Stimulated activated naive B cell treated with anti-CD40 and anti-IgM and Interleukin-4, amounts not matched to agents 10 μg/mL and 1 μg/mL and 100 μg/mL, for 72 hours (primary cell): ENCODE data around the gene KMT2A.
"Not testable (repeated sequence)": the region's sequence is repeated elsewhere in the genome, so short reads cannot be mapped to it uniquely, and the experiment has no call there.

Source experiments
- ATAC-seq, 2 donors: fragments of 150-1000 bp; cut with Tn5 transposase; replicated peaks; 2 replicates each; pipeline ENCODE4 v1.10.0; 2021; ENCODE audit warnings: moderate library complexity in 1 of 2
- DNase-seq: peaks from one replicate; pipeline ENCODE4 v3.0.0; 2021
- H3K27ac Mint-ChIP-seq: one replicate; pipeline ENCODE4 v1.8.0; 2022; ENCODE audit warnings: mild to moderate bottlenecking, mixed read lengths
- H3K27me3 Mint-ChIP-seq, 2 donors: one replicate each; pipeline ENCODE4 v1.8.0; 2022; ENCODE audit warnings: mixed read lengths in 2 of 2
- H3K36me3 Mint-ChIP-seq, 2 donors: one replicate each; pipeline ENCODE4 v1.8.0; 2022; ENCODE audit warnings: mixed read lengths in 2 of 2, mild to moderate bottlenecking in 1 of 2
- H3K4me1 Mint-ChIP-seq, 2 donors: one replicate each; pipeline ENCODE4 v1.8.0; 2022; ENCODE audit warnings: mixed read lengths in 2 of 2, mild to moderate bottlenecking in 1 of 2
- H3K4me3 Mint-ChIP-seq, 2 donors: one replicate each; pipeline ENCODE4 v1.8.0; 2022; ENCODE audit warnings: mild to moderate bottlenecking in 2 of 2, mixed read lengths in 2 of 2, moderate library complexity in 1 of 2
- H3K9me3 Mint-ChIP-seq, 2 donors: one replicate each; pipeline ENCODE4 v1.8.0; 2022; ENCODE audit warnings: mixed read lengths in 2 of 2, mild to moderate bottlenecking in 1 of 2

The KMT2A gene

GRCh38 chr11:118544647-118545010, 108.3 kb downstream of the KMT2A start:
- H3K27me3 Mint-ChIP-seq: no peaks in the 10 kb centered on the region
- DNase-seq (no peak), ATAC-seq (no peak)
- no peaks in the 10 kb centered on the region for H3K4me1 Mint-ChIP-seq
- no peak overlapping the region for H3K27ac Mint-ChIP-seq
- peaks cover 27 to 31% of the 10 kb centered on the region in 2 donors for H3K36me3 Mint-ChIP-seq
- no peak overlapping the region for H3K4me3 Mint-ChIP-seq
- no peaks in the 10 kb centered on the region for H3K9me3 Mint-ChIP-seq

GRCh38 chr11:118545533-118545932, 109.2 kb downstream of the KMT2A start:
- no peak overlapping the region for H3K27ac Mint-ChIP-seq
- no peak overlapping the region for H3K4me3 Mint-ChIP-seq
- H3K27me3 Mint-ChIP-seq: no peaks in the 10 kb centered on the region
- H3K9me3 Mint-ChIP-seq: no peaks in the 10 kb centered on the region
- DNase-seq: no peak
- H3K36me3 Mint-ChIP-seq: peaks cover 25 to 29% of the 10 kb centered on the region in 2 donors
- no peak for ATAC-seq
- no peaks in the 10 kb centered on the region for H3K4me1 Mint-ChIP-seq

- no peak for DNase-seq
- H3K4me3 Mint-ChIP-seq: no peak overlapping the region
- no peak for ATAC-seq
- no peaks in the 10 kb centered on the region for H3K9me3 Mint-ChIP-seq
- H3K36me3 Mint-ChIP-seq: peaks cover 30 to 33% of the 10 kb centered on the region in 2 donors
- H3K27ac Mint-ChIP-seq: peak overlapping the region; percentile 14
- H3K27me3 Mint-ChIP-seq: no peaks in the 10 kb centered on the region
- no peaks in the 10 kb centered on the region for H3K4me1 Mint-ChIP-seq
Observed at GRCh38 chr11:118547132-118547531, 110.8 kb downstream of the KMT2A start.

GRCh38 chr11:118552341-118552740, 116.0 kb downstream of the KMT2A start:
- no peaks in the 10 kb centered on the region for H3K4me1 Mint-ChIP-seq
- H3K9me3 Mint-ChIP-seq: no peaks in the 10 kb centered on the region
- H3K27ac Mint-ChIP-seq: no peak overlapping the region
- ATAC-seq: no peak
- no peaks in the 10 kb centered on the region for H3K27me3 Mint-ChIP-seq
- DNase-seq: no peak
- peaks cover 42 to 43% of the 10 kb centered on the region in 2 donors for H3K36me3 Mint-ChIP-seq
- no peak overlapping the region for H3K4me3 Mint-ChIP-seq

GRCh38 chr11:118560806-118561205, 124.5 kb downstream of the KMT2A start:
- no peak for DNase-seq

GRCh38 chr11:118565051-118565450, 128.8 kb downstream of the KMT2A start:
- H3K27me3 Mint-ChIP-seq: no peaks in the 10 kb centered on the region
- H3K36me3 Mint-ChIP-seq: peaks cover 8 to 18% of the 10 kb centered on the region in 2 donors
- peaks cover 13 to 23% of the 10 kb centered on the region in 2 donors for H3K4me1 Mint-ChIP-seq
- DNase-seq (no peak), ATAC-seq (no peak)
- H3K9me3 Mint-ChIP-seq: no peaks in the 10 kb centered on the region
- peak overlapping the region; percentile 93 to 96 for H3K4me3 Mint-ChIP-seq
- H3K27ac Mint-ChIP-seq: peak overlapping the region; percentile 81

More at GRCh38 chr11:118560806-118561205, 124.5 kb downstream of the KMT2A start:
- Mint-ChIP-seq H3K4me1 (peaks cover 11 to 23% of the 10 kb centered on the region in 2 donors), H3K36me3 (peaks cover 18 to 29% of the 10 kb centered on the region in 2 donors), H3K9me3 (no peaks in the 10 kb centered on the region), H3K27me3 (no peaks in the 10 kb centered on the region), H3K4me3 (no peak overlapping the region), H3K27ac (no peak overlapping the region)
- no peak for ATAC-seq

- H3K4me1 Mint-ChIP-seq: peaks cover 19 to 29% of the 10 kb centered on the region in 2 donors
- H3K4me3 Mint-ChIP-seq: no peak overlapping the region
- peaks cover 3 to 4% of the 10 kb centered on the region in 2 donors for H3K36me3 Mint-ChIP-seq
- no peaks in the 10 kb centered on the region for H3K9me3 Mint-ChIP-seq
- H3K27ac Mint-ChIP-seq: no peak overlapping the region
- DNase-seq (no peak), ATAC-seq (no peak)
- H3K27me3 Mint-ChIP-seq: no peaks in the 10 kb centered on the region
Observed at GRCh38 chr11:118569670-118570069, 133.4 kb downstream of the KMT2A start.

GRCh38 chr11:118570787-118571186, 134.5 kb downstream of the KMT2A start:
- Mint-ChIP-seq H3K4me3 (peak overlapping the region in 1 of 2 donors; percentile 97), H3K27me3 (no peaks in the 10 kb centered on the region), H3K4me1 (peaks cover 19 to 34% of the 10 kb centered on the region in 2 donors), H3K27ac (no peak overlapping the region), H3K9me3 (no peaks in the 10 kb centered on the region), H3K36me3 (peaks cover 4 to 7% of the 10 kb centered on the region in 2 donors)
- ATAC-seq (no peak), DNase-seq (no peak)

GRCh38 chr11:118571701-118572060, 135.4 kb downstream of the KMT2A start:
- ATAC-seq, H3K9me3 Mint-ChIP-seq, H3K27me3 Mint-ChIP-seq: not testable (repeated sequence)
- H3K4me1 Mint-ChIP-seq: peaks cover 21 to 38% of the 10 kb centered on the region in 2 donors
- DNase-seq: peak; percentile 4
- peaks cover 4 to 10% of the 10 kb centered on the region in 2 donors for H3K36me3 Mint-ChIP-seq
- peak overlapping the region; percentile 95 to 97 for H3K4me3 Mint-ChIP-seq
- H3K27ac Mint-ChIP-seq: peak overlapping the region; percentile 95

GRCh38 chr11:118572061-118572980, 136.0 kb downstream of the KMT2A start, which contains the start of gene ARCN1:
Gene ARCN1, plus strand, starts transcription at chr11:118572409. Its CDS starts 139 bp downstream, at chr11:118572548.
- H3K4me1 Mint-ChIP-seq: peaks cover 26 to 41% of the 10 kb centered on the region in 2 donors
- peak within 1 kb of the TSS; percentile 95 to 97 for H3K4me3 Mint-ChIP-seq
- no peaks in the 10 kb centered on the region for H3K9me3 Mint-ChIP-seq
- peak within 1 kb of the TSS; percentile 95 for H3K27ac Mint-ChIP-seq
- no peaks in the 10 kb centered on the region for H3K27me3 Mint-ChIP-seq
- H3K36me3 Mint-ChIP-seq: peaks cover 5 to 10% of the 10 kb centered on the region in 2 donors
- peak; percentile 86 to 88 for ATAC-seq
- DNase-seq: peak; percentile 62

GRCh38 chr11:118572981-118573550, 136.8 kb downstream of the KMT2A start:
- ATAC-seq: peak; percentile 39 to 44
- H3K9me3 Mint-ChIP-seq: no peaks in the 10 kb centered on the region
- H3K27ac Mint-ChIP-seq: peak overlapping the region; percentile 95
- H3K36me3 Mint-ChIP-seq: peaks cover 9 to 10% of the 10 kb centered on the region in 2 donors
- peak overlapping the region; percentile 95 to 97 for H3K4me3 Mint-ChIP-seq
- peak; percentile 4 for DNase-seq
- no peaks in the 10 kb centered on the region for H3K27me3 Mint-ChIP-seq
- H3K4me1 Mint-ChIP-seq: peaks cover 28 to 43% of the 10 kb centered on the region in 2 donors

GRCh38 chr11:118574636-118575035, 138.3 kb downstream of the KMT2A start:
- peaks cover 9 to 10% of the 10 kb centered on the region in 2 donors for H3K36me3 Mint-ChIP-seq
- DNase-seq (no peak), ATAC-seq (no peak)
- no peak overlapping the region for H3K27ac Mint-ChIP-seq
- H3K9me3 Mint-ChIP-seq: no peaks in the 10 kb centered on the region
- H3K4me3 Mint-ChIP-seq: peak overlapping the region in 1 of 2 donors; percentile 27
- peaks cover 28 to 43% of the 10 kb centered on the region in 2 donors for H3K4me1 Mint-ChIP-seq
- no peaks in the 10 kb centered on the region for H3K27me3 Mint-ChIP-seq
